ENCODE measurements around the gene MECP2. TPM values are rescaled to one million over a fixed set of nuclear protein-coding genes. Genes with fewer than 3 reads are reported as not detected.
A peak's percentile ranks its signal among the peaks of the same experiment; 100 is the strongest.

MECP2 gene
- total RNA-seq, 1 donor from 2014 or later: 18.8 TPM

DNA sequence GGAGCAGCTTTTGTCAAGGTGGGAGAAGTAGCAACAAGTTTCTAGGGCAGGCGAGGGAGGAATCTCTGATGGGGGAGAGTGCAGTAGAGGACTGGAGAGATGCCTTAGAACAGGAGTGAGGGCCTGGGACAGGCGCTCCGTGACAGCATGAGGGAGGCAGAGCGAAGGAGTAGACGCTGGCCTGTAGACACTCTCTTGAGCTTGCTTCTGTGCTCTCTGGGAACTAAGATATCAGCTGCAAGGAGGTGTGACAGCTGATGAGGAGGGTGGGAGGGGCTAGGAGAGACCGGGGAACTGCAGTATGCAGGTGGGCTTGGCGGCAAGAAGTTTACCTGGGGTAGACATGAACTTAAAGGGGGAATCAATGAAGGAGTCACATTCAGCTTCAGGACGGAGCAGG lies 35.7 kb downstream of the MECP2 start:
- DNase-seq (ENCODE audit: low spot score): no peak

DNA sequence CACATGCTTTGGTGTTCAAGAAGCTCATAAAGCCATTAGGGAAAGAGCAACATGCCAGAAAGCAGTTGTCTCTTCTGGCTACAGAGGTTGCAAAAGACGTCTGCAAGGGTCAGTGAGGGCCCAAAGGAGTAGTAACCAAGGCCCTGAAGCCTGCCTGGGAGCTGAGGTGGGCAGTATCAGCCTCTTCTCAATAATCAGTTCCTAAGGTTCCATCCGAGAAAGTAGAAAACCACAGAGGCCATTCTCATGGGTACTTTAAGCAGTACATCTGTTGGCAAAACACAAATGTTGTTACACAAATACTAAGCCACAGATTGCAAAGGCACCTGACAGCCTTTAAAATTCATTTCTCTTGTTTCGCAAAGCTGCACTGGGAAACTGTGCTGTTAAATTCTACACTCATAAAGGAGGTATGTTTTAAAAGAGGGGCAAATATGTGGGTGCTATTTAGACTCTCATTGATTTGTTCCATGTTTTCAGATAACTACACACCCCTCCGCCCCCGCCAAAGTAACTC lies 37.7 kb downstream of the MECP2 start:
- DNase-seq (ENCODE audit: low spot score): no peak

DNA sequence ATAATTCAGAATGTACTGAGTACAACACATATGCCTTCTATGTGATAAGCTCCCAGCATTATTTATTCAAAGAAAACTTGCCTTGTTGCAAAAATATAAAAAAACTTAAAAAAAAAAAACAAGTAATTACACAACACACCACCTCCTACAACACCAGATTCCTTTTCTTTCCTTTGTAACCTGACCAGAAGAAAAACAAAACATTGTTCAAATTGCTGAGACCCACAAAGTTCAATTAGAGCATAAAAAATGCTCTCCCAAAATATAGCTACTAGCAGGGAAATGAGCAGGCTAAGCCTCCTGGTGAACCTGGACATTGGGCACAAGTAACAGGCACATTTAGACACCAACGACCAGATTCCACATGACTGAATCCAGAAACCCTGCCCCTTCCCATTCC lies 38.3 kb downstream of the MECP2 start:
- no peak for DNase-seq (ENCODE audit: low spot score)

DNA sequence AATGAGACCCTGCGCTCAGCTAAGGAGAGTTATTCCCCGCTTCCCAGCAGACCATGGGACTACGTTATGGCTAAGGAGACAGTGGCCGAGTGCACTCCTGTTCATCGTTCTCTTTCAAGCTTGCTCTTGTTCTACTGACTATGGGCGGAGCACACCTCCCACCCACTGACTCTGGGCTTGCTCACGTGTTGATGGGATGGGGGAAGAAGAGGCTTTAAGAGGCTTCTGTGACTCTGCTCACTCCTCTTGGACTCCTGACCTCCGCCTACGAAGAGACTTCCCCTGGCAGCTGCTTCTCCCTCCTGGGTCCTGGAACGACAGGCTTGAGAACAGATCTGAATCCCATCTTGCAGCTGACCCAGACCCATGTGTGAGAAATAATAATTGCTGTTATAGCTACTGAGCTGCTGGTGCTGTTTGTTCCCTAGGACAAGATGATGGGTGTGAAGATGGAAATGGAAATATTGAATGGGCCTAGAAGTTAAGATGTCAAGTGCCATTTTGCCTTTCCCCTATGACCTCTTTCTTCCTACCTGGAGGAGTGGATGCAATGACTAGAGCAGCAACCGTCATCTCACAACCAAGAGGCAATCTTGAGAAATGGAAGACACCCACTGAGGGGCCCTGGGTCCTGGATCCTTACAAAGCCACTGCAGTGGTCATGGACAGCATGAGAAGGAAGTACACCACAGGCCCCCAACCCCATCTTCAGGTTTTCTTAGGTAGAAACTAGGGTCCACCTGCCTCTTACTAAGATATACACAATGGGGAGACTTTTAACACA lies 39.1 kb downstream of the MECP2 start:
- no peak for DNase-seq (ENCODE audit: low spot score)

DNA sequence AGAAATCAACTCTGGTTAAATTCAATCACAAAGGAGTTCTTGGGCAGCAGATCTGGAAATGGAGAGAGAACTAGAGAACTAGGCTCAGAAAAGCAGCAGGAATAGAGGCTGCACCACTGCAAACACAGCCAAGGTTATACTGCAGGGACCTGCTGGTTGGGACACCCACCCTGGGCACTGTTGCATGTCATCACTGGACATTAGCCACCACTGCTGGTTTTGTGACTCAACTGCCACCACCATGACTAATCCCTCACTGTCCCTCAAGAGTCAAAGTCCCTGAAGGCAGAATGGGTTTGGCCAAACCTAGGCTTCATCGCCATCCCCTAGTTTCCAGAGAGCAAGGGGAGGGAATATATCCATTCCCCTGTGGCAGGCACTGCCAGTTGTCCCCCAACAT lies 39.7 kb downstream of the MECP2 start:
- DNase-seq (ENCODE audit: low spot score): no peak

DNA sequence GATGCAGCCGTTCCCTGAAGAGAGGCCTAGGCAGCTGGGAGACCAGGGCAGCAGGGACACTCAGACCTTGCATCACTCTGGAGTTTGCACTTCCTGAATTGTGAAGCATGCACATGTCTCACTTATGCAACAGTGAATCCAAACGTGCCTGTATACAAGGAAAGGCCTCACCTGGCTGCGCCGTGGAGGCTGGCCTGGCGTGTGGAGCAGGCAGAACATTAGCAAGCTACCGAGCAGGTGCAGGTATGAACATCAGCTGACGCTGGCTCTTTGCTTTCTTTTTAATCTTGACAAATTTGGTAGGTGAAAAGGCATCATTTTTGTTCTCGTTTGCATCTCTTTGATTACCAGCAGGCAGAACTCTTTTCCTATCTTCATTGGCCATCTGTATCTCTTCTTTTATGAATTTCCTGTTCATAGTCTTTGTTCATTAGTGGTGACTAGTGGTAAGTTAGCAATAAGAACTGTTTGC lies 40.7 kb downstream of the MECP2 start:
- no peak for DNase-seq (ENCODE audit: low spot score)

DNA sequence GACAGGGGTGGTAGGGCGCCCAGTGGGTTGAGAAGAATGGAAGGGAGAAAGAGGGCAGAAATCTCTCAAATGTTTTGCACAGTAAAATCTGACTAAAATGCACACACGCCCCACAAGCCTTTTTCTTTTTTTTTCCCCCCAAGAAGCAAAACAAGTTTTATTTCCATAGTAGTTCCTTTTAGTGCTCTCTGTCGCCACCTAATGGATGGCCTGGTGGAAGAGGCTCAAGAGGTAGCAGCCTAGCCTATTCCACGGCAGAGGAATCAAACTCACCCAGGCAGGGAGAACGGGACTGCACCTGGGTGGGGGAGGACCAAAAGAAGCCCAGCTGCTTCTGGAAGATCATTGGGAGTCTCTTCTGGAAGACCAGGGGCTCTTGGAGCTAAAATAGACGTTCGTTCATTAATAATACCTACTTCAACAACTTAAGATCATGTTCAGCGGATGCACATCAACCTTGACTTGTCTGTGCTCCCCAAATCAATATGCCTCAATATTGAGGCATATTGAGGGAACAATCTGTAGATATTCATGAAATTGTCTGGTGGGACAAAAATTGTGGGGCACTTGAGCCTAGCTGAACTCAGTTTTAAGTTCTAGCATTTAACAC lies 46.2 kb downstream of the MECP2 start:
- peak; percentile 70 for DNase-seq (ENCODE audit: low spot score)

DNA sequence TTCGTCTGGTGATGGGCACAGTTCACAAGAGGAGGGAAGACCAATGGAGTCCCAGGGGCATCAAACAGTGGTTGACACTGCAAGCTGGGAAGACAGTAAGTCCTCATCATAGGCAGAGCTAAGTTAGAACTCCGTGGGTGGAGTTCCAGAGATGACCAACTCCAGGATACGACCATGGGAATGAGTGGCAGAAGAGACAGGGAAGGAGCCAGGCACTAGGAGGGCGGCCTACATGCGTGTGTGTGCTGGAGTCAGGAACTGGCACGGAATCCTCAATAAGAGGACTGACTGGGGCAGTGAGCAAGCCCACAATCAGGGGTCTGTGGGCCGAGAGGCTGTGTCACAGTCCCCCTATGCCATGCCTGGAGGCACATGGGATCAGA lies 47.4 kb downstream of the MECP2 start:
- DNase-seq (ENCODE audit: low spot score): no peak

DNA sequence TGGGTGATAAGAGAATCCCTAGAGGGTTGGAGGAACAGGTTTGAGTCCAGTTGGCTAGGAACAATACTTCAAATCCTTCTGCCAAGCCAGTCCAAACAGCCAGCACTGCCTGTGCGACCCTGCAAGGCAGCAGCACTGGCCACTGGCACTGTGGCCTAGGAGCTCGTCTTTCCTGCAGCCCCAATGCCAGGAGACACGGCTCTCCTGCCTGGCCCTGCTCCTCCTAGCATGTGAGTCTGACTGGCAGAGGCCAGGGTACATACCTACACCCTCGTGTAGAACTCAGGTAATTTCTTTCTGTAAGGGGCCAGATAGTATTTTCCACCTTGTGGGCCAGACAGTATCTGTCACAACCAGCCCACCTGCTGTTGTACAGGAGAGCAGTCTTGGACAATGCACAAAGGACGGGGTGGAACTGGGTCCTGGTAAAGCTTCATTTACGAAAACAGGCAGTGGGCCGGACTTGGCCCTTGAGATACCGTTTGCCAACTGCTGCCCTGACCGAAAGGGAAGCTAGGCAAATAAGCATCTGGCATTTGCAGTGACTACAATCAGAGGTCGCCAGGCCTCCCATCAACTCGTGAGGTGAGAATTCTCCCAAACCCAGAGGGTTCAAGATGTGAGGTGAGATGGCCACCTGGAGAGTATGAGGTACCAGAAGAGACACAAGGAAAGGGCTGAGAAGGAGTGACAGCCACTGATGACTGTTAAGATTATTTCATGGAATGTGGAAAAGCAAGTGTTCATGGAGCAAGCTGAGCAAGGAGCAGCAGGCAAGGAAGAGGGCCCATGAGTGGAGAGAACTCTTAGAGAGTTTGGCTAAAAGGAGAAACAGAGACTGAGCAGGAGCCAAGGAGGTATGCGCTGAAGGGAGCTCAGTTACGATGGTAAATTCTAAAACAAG lies 48.1 kb downstream of the MECP2 start:
- DNase-seq (ENCODE audit: low spot score): no peak

DNA sequence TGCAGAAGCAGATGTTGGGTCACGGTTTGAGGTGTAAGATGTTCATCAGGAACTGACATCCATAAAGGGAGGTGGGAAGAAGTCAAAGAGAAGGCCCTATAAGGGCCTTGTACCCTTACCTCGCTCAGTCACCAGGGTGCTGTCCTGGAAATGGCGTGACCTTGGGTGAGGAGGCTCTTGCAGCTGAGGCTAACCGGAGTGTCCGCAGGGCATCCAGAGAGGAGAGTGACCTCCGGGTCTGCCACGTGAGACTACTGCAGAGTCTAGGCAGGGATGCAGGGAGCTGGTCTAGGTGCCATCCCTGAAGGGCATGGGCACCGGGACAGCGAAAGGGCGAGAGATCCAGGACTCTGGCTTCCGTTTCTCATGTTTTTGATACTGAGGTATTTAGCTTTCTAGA lies 49.1 kb downstream of the MECP2 start:
- no peak for DNase-seq (ENCODE audit: low spot score)

DNA sequence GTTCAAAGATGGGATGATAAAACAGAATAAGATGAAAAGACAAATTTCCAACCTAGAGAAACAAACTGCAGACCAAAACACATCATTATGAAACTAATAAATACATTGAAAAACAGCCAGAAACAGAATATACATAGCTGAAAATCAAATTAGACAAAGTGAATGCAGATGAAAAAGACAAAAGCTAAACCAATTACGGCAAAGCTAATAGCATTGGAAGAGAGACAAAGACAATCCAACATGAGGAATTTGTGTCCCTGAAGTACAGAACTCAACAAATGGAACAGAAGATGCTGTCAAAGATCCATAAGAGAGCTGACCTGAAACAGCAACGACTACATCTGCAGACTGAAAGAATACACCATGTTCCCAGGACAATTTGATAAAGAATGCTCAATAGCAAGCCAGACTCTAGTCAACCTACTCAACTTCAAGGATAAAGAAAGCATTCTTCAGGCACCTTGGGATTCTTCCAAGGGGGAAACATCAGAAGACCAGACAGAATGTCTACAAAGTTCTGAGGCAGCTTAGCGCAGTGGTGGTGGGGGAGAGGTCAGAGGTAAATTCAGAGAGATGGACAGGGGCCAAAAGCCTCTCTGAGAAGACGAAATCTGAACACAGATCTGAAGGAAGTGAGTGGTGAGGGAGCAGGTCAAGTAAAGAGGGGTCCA lies 50.4 kb downstream of the MECP2 start:
- no peak for DNase-seq (ENCODE audit: low spot score)

DNA sequence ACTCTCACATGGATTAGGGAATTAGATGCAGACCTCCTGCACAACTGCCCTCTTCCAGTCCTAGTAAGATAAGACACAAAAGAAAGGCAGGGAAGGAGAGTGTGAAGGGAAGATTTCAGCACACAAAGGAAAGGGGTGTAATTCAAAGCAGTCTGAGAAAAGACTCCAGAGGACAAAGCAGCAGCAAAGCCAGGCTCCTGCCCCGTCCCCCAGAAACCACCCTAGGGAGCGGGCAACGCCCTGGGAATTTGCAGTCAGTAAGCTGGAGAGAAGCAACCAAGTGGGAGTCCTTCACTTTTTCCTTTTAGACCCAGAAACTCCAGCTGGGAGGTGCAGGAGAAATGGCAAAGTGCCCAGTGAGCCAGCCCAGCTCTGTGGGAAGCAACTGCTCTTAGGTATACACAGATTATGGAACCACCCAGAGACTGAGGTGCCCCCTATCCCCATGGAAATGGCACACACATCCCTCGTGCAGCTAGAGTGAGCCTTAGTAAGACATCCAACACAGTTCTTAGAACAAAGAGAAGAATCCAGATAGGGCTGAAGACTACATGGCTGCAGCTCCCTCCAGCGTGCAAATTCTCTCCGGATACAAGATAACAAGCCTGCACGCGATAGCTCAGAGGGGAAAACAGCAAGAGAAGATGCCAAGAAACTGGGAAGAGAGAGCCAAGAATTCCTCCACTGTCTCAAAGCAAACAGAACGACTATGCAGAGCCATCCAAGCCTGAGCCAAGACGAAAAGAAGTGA lies 51.3 kb downstream of the MECP2 start:
- DNase-seq (ENCODE audit: low spot score): peak; percentile 93

DNA sequence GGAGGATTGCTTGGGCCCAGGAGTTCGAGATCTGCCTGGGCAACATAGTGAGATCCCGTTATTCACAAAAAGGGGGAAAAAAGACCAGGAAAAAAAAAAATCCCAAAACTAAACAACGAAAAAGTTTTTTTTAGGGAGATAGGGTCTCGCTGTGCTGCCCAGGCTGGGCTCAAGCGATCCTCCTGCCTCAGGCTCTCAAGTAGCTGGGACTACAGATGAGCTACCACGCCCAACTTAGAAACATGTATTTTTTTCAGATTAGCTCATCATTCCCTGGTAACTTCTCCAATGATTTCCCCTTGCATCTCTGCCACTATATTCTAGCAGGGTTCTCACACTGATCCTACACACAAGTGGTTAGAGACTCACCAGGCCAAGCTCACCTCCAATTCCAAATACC lies 53.4 kb downstream of the MECP2 start:
- no peak for DNase-seq (ENCODE audit: low spot score)

DNA sequence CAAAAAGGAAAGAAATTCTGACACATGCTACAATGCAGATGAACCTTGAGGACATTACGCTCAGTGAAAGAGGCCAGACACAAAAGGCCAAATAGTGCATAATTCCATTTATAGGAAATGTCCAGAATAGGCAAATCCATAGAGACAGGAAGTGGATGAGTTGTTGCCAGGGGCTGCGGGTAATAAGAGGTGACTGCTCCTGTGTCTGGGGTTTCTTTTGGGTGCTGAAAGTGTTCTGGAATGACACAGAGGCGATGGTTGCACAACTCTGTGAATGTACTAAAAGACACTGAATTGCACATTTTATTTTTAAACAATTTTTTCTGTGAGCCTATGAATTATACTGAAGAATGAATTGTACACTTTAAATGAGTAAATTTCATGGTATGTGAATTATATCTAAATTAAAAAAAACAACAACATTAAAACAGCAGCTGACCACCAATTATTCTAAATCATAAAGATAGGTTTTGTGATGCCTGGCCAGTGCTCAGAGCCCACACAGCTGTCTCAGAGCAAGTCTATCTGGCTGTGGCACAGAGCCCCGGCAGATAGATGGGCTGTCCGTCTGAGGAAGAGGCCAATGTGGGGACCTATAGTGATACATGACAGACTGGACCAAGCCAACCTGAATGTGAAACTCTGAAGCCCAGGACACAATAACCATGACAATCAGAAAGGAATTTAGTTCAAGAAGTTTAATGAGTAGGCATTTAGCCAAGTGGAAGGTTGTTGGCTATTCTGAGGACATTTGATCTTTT lies 54.3 kb downstream of the MECP2 start:
- peak; percentile 41 for DNase-seq (ENCODE audit: low spot score)

DNA sequence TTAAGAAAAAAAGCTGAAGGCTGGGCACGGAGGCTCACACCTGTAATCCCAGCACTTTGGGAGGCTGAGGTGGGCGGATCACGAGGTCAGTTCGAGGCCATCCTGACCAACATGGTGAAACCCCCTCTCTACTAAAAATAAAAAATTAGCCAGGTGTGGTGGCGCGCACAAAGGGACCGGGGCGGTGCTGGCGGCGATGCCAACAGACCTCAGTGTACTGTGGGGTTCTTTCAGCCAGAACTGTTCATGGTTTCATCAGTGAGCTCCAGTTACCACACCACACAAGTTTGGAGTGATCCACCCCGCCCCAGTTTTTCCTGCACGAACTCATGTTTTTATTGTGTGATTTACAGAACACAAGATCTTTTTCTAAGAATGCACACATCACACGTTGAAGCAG lies 56.7 kb downstream of the MECP2 start:
- peak; percentile 19 for DNase-seq (ENCODE audit: low spot score)

DNA sequence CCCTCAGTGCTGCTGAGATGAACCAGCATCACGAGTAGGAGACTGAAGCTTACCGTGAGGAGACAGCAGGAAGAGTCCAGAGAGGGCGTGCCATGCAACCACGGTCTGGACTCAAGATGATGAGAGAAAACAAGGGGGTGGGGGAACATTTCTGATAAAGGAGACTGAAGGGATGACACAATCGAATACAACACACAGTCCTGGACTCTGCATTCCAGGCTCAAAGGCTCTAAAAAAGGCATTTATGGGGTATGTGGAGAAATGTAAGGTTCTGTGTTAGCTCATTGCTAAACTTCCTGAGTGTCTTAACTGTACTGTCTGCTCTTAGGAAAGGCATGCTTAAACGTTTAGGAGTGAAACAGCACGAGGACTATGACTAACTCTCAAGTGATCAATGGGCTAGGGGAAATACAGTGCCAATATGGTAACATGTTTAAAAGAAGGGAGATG lies 57.2 kb downstream of the MECP2 start:
- peak; percentile 93 for DNase-seq (ENCODE audit: low spot score)

DNA sequence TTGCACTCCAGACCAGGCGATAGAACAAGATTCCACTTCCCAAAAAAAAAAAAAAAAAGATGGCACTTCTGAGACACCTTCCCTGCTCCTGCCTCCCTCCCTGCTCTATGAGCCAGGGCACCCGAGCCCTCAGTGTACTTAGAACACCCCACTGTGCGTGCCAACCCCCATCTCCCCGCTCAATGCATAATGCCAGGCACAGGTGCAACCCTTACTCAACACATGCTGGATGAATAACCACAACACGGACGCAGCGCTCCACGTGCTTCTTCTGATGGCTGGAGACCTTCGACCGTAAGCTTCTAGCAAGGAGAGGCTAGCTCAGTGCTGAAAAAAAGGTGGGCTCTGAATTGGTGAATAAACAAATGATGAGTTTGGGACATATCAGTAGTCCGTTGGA lies 57.9 kb downstream of the MECP2 start:
- no peak for DNase-seq (ENCODE audit: low spot score)

DNA sequence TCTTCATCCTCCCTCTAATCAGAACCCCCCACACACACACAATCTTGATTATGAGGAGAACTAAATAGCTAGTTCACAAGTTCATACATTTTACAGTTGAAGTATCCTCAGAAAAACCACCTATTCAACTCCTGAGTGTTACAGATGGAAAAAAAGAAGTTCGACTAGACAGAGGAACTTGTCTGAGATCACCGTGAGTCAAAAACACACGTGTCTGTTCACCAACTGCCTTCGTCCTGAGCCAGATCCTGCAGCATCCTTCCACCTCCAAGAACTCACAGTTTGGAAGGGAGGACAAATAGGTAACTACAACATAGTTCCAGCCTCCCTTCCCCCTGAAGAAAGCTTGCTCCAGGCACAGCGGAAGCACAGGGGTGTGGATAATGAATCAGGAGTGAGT lies 58.9 kb downstream of the MECP2 start:
- DNase-seq (ENCODE audit: low spot score): no peak

DNA sequence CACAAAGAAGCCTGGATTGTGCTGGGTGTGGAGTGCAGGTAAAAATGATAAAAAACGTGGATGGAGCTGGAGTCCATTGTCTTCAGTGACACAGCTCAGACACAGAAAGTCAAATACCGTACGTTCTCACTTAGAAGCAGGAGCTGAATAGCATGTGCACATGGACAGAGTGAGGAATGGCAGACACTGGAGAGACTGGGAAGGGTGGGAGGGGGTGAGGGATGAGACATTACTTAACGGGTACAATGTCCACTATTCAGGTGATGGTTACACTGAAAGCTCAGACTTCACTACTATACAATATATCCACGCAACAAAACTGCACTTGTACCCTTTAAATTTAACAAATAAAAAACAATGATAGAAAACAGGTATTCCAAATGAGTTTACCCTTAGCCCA lies 59.8 kb downstream of the MECP2 start:
- no peak for DNase-seq (ENCODE audit: low spot score)

DNA sequence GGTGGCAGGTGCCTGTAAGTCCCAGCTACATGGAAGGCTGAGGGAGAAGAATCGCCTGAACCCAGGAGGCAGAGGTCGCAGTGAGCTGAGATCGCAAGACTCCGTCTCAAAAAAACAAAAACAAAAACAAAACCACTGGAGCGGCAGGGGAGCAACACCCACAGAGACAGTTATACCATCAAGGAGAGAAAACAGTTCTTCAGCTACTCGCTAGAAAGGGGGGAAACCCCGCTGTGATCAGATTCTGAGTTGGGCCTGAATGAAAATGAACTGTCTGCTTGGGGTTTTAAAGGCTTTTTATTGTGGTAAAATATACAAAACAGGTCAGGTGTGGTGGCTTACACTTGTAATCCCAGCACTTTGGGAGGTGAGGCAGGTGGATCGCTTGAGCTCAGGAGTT lies 61.0 kb downstream of the MECP2 start:
- DNase-seq (ENCODE audit: low spot score): no peak

Data from umbilical cord (tissue), 2 donors.